Measurements from ENCODE around the gene TBC1D25. TPM values are rescaled to one million over a fixed set of nuclear protein-coding genes. Genes with fewer than 3 reads are reported as not detected.

The TBC1D25 gene
- total RNA-seq, 1 experiment from 2014 or later: 7.5 TPM

DNA sequence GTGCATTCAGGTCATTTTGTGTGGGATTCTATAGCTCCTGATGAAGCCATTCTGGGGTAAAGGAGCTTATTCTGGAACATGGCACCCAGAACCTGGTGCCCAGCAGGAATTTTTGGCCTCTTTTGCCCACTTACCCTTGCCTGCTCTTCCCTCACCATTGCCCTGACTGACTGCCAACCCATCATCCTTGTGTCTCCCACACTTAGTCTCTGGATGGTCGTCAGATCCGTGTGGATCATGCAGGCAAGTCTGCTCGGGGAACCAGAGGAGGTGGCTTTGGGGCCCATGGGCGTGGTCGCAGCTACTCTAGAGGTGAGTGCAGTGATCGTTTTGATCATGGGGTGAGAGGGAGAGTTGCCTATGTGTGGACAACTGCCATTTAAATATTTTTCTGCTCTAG lies 36.6 kb downstream of the TBC1D25 start (continued):
- TF ChIP-seq, protein P1, sequence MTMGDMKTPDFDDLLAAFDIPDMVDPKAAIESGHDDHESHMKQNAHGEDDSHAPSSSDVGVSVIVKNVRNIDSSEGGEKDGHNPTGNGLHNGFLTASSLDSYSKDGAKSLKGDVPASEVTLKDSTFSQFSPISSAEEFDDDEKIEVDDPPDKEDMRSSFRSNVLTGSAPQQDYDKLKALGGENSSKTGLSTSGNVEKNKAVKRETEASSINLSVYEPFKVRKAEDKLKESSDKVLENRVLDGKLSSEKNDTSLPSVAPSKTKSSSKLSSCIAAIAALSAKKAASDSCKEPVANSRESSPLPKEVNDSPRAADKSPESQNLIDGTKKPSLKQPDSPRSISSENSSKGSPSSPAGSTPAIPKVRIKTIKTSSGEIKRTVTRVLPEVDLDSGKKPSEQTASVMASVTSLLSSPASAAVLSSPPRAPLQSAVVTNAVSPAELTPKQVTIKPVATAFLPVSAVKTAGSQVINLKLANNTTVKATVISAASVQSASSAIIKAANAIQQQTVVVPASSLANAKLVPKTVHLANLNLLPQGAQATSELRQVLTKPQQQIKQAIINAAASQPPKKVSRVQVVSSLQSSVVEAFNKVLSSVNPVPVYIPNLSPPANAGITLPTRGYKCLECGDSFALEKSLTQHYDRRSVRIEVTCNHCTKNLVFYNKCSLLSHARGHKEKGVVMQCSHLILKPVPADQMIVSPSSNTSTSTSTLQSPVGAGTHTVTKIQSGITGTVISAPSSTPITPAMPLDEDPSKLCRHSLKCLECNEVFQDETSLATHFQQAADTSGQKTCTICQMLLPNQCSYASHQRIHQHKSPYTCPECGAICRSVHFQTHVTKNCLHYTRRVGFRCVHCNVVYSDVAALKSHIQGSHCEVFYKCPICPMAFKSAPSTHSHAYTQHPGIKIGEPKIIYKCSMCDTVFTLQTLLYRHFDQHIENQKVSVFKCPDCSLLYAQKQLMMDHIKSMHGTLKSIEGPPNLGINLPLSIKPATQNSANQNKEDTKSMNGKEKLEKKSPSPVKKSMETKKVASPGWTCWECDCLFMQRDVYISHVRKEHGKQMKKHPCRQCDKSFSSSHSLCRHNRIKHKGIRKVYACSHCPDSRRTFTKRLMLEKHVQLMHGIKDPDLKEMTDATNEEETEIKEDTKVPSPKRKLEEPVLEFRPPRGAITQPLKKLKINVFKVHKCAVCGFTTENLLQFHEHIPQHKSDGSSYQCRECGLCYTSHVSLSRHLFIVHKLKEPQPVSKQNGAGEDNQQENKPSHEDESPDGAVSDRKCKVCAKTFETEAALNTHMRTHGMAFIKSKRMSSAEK (CRISPR knock-in tag; IDR thresholded peaks at IDR 0.05; ENCODE audit: borderline replicate concordance): no peak
- TF ChIP-seq CBFB (CRISPR knock-in tag; IDR thresholded peaks at IDR 0.05; ENCODE audit: low read depth): no peak
- TF ChIP-seq ZNF219 (CRISPR knock-in tag; IDR thresholded peaks at IDR 0.05; ENCODE audit: borderline replicate concordance): no peak
- TF ChIP-seq IRF1 (CRISPR knock-in tag; IDR thresholded peaks at IDR 0.05): no peak
- TF ChIP-seq E2F5 (CRISPR knock-in tag; IDR thresholded peaks at IDR 0.05): no peak
- TF ChIP-seq ZNF138 (CRISPR knock-in tag; conservative IDR thresholded peaks at IDR 0.05): no peak
- TF ChIP-seq NFYB (CRISPR knock-in tag; conservative IDR thresholded peaks at IDR 0.05; ENCODE audit: low read depth): no peak
- TF ChIP-seq, protein P2, sequence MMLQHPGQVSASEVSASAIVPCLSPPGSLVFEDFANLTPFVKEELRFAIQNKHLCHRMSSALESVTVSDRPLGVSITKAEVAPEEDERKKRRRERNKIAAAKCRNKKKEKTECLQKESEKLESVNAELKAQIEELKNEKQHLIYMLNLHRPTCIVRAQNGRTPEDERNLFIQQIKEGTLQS (CRISPR knock-in tag; conservative IDR thresholded peaks at IDR 0.05): no peak
- TF ChIP-seq SOX15 (CRISPR knock-in tag; IDR thresholded peaks at IDR 0.05): no peak

DNA sequence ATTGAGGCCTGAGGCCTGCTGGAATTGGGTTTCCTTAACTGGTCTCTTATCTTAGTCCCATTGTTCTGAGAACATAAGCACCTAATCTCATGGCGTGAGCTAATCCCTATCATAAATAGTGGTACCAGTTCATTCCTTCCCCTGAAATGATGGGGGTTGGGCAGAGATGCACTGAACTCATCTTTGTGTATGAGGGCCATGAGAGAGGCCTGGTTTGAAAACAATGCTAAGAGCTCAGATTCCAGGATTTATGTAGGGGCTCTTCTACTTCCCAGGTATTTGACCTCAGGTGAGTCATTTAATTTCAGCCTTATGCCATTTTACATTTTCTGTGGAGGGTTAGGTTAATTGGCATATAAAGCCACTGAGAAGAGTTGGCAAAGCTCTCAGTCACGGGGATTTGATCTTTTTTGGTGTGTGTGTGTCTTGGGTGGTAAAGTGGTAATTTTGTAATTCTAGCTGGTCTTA lies 39.2 kb downstream of the TBC1D25 start:
- POLR2A ChIA-PET: interaction anchor here (0.5 to 1.0 kb wide), 2 partner anchors 11 to 38 kb away, joined by 3 read pairs; no protein-coding TSS in a partner anchor
- ATAC-seq (no peak), DNase-seq (ENCODE audit: low spot score) (no peak)
- CTCF ChIA-PET: no interaction called here
- Mint-ChIP-seq H3K4me1 (peaks cover 10% of the 10 kb centered on the region; the same call in 1 of the 2 replicates), H3K36me3 (peaks cover 44% of the 10 kb centered on the region), H3K27ac (0 out of 2 replicates have a peak overlapping the region, but pooled peaks have one; percentile 49), H3K27me3 (ENCODE audit: low read depth) (no peaks in the 10 kb centered on the region; the same call in 1 of the 2 replicates), H3K4me3 (no peak overlapping the region), H3K9me3 (no peaks in the 10 kb centered on the region)
- TF ChIP-seq, protein P3, sequence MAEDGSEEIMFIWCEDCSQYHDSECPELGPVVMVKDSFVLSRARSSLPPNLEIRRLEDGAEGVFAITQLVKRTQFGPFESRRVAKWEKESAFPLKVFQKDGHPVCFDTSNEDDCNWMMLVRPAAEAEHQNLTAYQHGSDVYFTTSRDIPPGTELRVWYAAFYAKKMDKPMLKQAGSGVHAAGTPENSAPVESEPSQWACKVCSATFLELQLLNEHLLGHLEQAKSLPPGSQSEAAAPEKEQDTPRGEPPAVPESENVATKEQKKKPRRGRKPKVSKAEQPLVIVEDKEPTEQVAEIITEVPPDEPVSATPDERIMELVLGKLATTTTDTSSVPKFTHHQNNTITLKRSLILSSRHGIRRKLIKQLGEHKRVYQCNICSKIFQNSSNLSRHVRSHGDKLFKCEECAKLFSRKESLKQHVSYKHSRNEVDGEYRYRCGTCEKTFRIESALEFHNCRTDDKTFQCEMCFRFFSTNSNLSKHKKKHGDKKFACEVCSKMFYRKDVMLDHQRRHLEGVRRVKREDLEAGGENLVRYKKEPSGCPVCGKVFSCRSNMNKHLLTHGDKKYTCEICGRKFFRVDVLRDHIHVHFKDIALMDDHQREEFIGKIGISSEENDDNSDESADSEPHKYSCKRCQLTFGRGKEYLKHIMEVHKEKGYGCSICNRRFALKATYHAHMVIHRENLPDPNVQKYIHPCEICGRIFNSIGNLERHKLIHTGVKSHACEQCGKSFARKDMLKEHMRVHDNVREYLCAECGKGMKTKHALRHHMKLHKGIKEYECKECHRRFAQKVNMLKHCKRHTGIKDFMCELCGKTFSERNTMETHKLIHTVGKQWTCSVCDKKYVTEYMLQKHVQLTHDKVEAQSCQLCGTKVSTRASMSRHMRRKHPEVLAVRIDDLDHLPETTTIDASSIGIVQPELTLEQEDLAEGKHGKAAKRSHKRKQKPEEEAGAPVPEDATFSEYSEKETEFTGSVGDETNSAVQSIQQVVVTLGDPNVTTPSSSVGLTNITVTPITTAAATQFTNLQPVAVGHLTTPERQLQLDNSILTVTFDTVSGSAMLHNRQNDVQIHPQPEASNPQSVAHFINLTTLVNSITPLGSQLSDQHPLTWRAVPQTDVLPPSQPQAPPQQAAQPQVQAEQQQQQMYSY (CRISPR knock-in tag; IDR thresholded peaks at IDR 0.05): no peak
- TF ChIP-seq ZNF317 (CRISPR knock-in tag; IDR thresholded peaks at IDR 0.05; ENCODE audit: borderline replicate concordance, low read depth) (no peak), TEAD1 (CRISPR knock-in tag; IDR thresholded peaks at IDR 0.05) (no peak), SP1 (CRISPR knock-in tag; conservative IDR thresholded peaks at IDR 0.05) (no peak), TEAD4 (CRISPR knock-in tag; IDR thresholded peaks at IDR 0.05) (no peak), FOXK1 (CRISPR knock-in tag; IDR thresholded peaks at IDR 0.05) (no peak), PREB (CRISPR knock-in tag; IDR thresholded peaks at IDR 0.05; ENCODE audit: borderline replicate concordance) (no peak), ATF1 (CRISPR knock-in tag; IDR thresholded peaks at IDR 0.05) (no peak), GTF2I (CRISPR knock-in tag; conservative IDR thresholded peaks at IDR 0.05) (no peak)
- TF ChIP-seq, protein P4, sequence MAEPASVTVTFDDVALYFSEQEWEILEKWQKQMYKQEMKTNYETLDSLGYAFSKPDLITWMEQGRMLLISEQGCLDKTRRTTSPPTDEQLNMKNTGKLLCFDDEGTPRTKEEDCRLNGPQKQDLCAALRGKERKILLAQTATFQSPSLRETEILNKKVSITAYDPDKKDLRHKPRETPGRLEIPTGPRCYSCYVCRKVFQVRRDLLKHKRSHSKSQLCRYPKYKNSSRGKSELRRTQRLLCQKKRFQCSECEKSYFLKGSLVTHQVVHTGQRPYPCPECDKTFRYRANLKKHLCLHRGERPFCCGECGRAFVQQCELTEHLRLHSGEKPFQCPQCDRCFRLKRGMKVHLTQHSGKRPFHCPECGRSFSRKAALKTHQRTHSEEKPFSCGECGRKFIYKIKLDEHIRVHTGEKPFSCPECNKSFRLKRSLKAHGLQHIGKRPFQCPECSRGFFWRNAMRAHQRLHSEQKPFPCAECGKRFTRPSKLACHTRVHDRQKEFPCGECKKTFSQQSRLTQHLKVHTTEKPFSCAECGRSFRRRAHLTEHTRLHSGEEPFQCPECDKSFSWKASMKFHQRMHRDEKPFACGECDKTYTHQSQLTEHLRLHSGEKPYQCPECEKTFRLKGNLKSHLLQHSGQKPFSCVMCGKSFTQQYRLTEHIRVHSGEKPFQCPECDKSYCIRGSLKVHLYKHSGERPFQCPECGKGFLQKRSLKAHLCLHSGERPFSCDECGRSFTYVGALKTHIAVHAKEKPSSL (CRISPR knock-in tag; conservative IDR thresholded peaks at IDR 0.05): 0 out of 2 replicates have a peak, but pooled peaks have one; percentile 28

Data from WTC11 (cell line).